Anterior cingulate cortex (tissue), 58 donors: Measurements from ENCODE around the gene GPX2.

Experiments used
- DNase-seq, 58 donors: peaks; one replicate each; lab custom pipeline; 2025; lab: John Stamatoyannopoulos, UW

Gene GPX2

DNA sequence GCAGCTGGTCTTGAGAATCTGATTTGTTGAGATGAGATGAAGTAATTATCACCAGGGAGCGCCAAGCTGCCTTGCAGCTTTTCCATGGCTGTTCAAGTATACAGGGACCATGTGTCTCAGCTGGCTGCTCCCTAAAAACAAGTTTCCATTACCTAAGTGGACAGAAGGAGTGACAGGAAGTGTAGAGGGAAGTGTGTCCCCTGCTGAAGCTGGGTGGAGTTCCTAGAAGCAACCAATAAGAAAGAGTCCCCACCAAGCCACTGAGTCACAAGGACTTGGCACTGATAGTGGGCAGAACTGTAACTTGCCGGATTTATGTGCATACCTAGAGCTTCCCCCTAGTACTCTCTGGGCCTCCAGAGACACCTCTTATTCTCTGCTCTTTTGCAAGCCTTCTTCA, 1.5 kb upstream of the GPX2 start:
- no peak for DNase-seq

DNA sequence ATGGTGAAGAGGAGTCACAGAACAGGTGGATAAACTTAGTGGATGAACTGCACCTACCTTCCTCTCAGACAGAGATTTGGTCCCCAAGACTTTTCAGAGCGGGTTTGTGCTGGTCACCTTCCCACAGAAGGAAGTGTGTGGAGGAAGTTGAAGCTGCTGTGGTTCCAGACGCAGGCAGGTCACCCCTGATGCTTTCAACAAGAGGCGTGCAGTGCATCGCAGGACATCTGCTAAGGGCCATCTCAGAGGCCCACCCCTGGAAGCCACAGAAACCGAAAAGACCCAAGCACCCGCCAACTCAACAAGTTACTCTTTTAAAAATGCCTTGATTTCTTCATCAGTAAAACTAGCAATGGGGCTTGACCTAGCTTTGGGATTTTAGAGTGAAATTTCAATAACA, 1.0 kb upstream of the GPX2 start:
- DNase-seq: no peak

DNA sequence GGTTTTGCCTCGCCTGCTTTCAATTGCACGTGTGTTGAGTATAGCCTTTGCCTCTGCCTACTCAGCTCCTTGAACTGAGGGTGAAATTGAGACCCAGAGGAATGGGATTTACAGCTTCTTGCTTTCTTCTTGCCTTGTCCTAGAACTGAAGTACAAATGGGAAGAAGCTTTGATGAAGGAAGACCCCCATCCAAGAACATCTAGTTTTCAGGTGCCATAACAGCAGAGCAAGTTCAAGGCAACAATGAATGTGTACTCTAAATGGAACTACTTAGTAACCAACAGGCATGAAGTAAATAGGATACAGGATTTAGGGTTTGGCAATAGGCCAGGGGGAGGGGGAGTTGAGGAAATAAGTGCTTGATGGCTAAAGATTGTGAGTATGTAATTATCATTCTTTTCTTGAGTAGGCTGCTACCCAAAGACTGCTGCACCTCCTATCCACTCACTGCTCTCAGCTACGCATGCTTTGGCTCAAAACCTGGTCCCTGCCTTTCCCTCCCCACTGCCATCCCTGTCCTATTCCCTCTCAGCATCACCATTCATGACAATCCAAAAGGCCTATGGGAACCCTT, 2.1 kb downstream of the GPX2 start:
- DNase-seq: no peak

DNA sequence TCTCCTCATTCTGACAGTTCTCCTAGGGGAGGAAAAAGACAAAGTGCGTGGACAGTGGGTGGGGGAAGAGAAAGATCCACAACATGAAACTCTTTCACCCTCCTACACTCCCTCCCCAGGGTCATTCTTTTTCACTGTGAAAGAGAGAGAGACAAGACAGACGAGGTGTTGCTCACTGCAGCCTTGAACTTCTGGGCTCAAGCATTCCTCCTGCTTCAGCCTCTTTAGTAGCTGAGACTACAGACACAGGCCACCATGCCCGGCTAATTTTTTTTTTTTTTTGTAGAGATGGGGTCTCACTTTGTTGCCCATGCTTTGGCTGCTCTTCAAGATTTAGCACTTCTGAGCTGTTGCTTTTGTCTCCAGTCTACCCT, 2.7 kb downstream of the GPX2 start:
- no peak for DNase-seq

DNA sequence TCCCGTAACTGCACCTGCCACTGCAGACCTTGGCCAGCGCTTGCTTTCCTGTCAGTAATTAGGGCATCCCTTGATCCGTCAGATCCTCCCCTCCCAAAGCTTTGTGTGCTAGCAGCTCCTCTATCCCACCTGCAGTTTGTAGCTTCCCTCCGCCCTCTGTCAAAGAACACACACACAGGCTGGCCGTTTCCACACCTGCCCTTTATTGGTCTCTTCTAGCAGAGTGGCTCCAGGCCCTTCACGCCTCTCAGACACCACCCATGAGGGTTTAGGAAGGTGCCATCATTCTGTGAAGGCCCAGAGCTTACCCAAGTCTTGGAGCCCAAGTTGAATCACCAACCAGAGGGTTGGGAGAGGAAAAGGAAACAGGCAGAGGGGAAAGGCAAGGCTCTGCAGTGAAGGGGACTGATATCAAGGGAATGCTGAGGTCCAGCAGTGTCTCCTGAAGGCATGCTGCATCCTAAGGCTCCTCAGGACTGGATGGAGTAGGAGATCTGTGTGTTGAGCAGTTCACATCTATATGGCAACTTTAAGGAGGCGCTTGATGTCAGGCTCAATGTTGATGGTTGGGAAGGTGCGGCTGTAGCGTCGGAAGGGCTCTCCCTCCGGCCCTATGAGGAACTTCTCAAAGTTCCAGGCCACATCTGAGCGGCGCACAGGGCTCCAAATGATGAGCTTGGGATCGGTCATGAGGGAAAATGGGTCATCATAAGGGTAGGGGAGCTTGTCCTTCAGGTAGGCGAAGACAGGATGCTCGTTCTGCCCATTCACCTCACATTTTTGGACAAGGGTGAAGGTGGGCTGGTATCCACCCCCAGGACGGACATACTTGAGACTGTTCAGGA, 3.4 kb downstream of the GPX2 start:
- DNase-seq: no peak

DNA sequence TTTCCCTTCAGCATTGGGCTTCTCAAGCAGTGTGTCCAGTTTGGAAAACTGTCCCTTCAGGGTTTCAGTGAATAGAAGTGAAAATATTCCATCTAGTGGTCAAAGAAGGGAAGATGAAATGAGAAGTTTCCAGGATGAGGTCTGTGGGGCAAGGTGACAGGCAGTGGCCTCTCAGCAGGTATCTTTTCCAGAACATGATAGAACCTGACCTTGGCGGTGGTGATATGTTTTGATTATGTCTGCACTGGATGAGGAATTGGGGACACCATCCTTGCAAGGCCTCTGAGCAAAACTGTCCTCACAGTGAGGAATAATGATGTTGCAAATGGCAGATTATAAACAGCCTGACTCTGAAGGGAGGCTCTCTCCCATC, 4.7 kb downstream of the GPX2 start:
- no peak for DNase-seq

DNA sequence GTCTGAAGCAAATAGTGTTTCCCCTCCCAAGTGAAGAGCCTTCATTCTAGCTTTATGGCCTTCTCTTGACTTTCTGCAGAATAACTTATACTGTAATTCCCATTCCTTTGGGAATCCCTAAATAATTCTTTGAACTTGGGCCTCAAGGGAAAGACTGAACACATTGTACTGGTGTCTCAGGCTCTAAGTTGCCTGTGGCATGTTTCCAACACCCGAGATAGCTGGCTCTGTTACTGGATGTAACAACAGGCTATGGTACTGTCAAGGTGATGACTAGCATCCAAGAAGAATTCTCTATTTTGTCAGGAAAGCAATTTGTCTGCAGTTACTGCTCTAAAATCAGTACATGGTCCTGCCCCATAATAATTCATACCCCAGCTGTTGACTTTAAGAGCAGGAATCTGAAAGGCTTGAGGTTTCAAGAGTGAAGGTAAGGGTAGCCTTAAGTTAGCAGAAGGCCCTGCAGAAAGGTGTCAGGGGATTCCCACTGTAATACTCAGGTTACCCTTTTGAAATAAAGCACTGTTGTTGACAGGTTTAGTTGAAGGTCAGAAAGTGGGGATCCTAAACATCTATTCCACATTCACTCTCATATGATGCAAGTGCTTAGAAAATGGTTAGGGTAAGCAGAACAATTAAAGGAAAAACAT, 5.2 kb downstream of the GPX2 start:
- no peak for DNase-seq

DNA sequence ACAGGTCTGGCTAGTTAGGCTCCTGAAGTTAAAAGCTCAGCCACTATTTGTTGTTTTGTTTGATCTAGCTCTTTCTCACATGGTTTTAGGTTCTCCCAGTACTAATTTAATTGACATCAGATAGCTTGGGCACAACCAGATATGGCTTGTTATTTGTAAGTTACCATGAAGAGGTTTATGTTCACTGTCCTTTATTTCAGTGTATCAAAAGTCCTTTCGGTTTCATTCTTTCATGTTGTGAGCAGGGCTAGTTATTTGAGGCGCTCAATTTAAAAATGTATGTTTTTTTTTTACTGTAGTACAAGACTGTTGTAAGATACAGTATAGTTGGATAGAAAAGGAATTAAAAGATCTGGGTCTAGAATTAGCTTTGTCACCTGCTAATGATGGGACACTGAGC, 7.0 kb downstream of the GPX2 start:
- no peak for DNase-seq

DNA sequence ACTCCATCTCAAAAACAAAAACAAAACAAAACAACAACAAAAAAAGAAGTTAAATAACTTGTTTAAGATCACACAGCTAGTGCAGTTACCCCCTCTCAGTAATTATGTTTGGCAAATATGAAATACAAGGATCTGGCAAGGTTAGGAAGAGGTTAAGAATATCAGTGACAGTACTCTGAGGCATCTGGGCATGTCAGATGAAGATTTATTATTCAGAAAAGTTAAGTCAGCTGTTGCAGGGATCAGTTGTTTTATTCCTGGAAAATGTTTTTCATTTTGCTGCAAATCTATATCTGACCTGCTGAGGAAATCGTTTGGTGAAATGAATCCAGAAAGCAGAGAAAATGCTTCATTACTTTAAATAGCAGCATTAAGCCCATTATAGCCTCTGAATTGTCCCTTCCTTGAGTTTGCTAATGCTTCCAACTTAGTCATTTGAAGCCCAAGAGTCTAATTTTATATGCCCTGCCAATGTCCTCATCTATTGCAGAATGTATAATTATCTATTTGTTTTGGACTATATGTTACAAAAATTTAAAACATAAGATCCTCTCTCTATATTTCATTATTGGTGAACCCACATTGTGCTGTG, 8.1 kb downstream of the GPX2 start:
- DNase-seq: no peak

DNA sequence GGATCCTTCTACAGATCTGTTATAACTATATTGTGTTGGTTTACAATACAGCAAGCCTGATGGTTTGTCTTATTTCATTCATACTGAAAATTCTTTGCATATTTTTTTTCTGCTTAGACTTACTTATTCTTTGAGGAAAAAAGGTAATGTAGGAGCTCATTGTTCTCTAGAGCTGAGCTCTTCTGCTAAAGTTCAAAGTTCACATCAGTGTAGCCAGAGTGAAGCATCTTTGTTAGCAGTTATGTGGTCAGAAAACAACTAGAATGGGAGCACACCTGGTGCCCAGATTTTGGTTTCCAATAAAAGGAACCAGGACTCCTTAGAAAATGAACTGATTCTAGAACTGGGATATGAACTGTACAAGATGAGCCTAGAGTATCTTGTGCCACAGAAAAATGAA, 10.3 kb downstream of the GPX2 start:
- no peak for DNase-seq

DNA sequence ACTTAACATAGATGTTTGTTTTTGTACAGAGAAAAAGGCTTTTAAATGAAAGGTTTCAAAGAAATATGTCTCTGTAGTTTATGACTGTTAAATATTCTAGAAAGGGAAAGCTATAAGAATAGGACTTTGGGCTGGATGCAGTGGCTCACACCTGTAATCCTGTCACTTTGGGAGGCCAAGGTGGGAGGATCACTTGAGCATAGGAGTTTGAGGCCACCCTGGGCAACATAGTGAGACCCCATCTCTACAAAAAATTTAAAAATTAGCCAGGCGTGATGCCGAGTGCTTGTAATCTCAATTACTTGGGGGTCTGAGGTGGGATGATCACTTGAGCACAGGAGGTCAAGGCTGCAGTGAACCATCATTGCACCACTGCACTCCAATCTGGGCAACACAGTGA, 11.4 kb downstream of the GPX2 start:
- no peak for DNase-seq

DNA sequence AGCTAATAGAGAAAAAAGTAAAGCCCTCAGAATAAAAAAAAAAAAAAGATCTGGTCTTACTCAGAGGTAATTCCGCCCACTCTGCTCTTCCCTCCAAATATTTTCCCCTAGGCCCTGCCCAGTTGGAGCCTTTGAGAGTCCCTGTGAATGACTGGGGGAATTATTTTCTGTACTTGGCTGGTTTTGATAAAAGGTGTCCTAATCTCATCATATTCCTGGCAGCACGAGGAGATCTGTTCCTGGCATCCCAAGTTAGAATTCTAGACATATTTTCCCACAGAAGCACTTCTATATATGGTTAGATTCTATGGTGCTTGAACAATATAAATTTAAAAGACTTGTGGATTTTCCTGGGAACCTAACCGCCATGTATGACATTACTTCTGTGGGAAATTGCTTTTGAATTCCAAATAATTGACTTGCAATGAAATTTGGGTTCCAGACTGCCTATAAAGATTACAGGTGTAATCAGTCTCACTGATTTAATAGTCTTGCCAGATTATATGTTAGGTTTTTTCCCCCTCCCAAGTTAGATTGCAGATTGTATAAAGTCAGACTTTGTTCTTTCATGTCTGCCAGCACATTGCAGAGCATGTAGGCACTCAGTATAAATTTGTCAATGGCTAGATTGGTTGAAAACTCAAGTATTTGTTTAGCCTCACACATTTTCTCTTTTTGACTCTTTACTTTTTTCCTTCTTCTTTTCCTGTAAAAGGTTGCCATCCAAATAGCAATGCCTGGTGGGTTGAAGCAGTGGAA, 12.3 kb downstream of the GPX2 start:
- DNase-seq: no peak

DNA sequence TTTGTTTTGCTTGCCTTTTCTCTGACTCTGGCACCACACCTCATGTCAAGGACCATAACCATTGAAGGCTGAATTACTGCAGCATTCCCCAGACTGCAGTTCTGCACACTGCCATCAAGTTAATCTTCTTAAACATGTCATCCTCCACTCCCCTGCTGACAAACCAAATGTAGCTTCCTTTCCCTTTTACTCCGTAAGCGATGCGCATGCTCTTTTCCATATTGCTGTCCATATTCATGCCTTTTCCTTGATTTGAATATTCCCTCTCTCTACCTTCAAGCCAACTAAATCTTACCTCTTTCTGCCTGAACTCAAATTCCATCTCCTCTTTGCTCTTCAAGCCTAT, 13.6 kb downstream of the GPX2 start:
- DNase-seq: no peak

DNA sequence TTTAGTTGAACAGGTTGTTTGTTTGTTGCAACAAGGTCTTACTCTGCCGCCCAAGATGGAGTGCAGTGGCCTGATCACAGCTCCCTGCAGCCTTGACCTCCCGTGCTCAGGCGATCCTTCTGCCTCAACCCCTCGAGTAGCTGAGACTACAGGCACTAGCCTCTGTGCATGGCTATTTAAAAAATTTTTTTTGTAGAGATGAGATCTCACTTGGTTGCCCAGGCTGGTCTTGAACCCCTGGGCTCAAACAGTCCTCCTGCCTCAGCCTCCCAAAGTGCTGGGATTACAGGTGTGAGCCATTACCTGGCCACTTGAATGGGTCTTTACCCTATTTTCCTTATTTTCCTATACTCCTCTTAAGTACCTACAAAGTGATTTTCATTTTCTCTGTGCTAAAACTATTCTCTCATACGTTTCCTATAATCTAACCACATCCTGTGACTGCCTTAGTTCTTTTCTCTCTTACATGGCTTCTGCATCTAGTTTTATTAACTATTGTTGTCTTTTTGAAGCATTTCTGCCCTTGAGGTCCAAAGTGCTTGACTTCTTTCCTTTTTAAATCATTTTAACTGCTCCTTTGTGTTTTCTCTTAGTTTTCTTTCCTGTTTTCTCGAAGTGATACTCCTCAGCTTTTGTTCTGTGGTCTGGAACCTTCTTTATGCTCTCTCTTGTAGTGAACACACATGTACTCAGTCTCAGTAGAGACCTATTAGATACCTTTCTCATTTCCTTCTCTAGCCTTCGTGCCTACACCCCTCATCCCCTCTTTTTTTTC, 14.1 kb downstream of the GPX2 start:
- no peak for DNase-seq

DNA sequence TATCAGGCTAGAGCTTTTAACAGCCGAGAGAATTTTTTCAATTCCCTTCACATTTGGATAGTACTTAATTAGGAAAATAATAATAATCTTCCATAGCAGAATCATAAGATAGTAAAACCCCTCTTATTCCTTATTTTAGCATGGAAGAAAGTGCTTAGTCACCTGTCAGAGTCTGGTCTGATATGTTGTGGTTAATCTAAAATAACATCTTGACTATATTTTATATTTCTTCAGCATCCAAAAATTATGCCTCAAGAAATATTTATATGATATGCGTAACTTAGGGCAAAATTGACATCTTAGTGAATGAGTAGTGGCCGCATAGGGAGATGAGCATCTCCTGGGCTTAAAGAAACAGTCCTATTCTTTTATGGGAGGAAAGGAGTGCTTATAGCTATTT, 15.5 kb downstream of the GPX2 start:
- no peak for DNase-seq

DNA sequence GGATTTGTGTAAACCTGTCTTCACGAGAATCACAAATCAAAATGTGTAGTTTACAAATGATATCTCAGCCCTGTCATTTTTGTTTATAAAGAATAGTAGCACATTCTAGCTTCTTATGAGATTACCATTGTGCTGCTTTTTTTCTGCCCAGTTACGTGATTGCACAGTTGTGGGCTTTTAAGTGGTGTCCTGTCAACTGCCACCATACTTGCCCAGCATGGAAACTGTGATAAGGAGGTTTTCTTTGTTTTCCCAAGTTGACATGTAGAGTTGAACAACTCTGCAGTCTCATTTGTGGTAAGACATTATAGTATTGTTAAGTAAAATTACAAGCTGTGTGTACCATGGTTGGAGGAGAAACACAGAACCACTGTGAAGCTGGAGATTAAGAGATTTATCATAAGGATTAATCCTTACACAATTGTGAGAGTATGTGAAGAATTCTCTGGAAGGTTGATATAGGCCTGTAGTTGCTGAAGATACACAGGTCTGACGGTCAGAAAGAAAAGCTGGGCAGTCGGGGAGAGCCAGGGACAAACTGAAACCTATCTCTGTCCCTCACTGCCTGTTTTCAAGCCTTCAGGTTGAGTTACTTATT, 16.0 kb downstream of the GPX2 start:
- no peak for DNase-seq

DNA sequence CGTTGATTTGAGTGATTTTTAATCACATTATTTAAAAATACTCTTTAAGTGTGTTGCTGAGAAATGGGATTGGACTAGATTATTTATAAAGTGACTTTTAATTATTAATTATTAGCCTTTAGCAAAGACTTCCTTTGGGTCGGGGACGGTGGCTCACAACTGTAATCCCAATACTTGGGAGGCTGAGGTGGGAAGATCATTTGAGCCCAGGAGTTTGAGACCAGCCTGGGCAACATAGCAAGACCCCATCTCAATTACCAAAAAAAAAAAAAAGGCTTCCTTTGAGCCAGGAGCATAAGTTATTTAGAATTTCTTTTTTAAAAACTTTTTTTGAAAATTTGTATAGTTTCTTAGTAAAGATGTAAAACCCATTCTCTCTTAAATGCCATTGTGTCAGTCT, 19.5 kb downstream of the GPX2 start:
- no peak for DNase-seq

DNA sequence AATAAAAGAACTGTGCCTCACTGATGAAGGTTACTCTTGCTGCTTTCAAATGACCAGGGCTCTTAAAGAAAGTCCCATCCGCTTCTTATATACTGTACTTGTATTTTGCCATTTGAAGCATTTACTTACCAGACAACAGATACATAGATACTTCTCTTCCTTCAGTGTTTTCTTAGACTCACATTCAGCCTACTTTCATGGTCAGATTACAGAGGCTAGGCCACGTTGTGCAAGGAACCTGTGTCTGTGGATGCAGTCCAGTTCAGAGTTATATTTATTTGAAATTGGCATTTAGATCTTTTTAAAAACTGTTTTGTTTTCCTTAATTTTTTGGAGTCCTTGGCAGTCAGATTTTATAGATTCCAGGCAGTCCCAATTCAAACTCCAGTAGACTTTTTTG, 22.1 kb downstream of the GPX2 start:
- DNase-seq: no peak

DNA sequence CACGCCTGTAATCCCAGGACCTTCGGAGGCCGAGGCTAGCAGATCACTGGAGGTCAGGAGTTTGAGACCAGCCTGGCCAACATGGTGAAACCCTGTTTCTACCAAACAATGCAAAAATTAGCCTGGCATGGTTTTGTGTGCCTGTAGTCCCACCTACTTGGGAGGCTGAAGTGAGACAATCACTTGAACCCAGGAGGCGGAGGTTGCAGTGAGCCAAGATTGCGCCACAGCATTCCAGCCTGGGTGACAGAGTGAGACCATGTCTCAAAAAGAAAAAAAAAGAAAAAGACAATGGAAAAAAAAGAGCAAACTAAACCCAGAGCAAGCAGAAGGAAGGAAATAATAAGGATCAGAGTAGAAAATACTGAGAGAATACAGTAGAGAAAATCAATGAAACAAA, 22.9 kb downstream of the GPX2 start:
- DNase-seq: no peak

DNA sequence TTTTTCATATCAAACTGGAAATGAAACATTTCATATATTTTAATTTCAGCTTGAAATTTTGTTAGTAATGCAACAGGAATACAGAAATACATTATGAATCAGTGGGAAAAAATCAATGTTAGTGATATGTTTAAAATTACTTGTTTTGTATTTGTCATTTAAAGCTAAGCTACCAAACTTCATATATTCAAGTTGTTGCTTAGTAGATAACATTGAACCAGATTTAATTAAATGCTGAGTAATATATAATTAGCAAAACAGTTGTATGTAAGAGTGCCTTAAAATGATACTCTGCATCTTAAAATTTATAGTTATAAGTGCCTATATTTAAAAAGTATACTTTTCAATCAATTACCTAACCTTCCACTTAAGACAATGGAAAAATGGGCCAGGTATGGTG, 23.3 kb downstream of the GPX2 start:
- DNase-seq: no peak
